H9 (cell line): Measurements from ENCODE around the gene NOS3. TPM values are rescaled to one million over a fixed set of nuclear protein-coding genes. Genes with fewer than 3 reads are reported as not detected.

Source experiments
- DNase-seq: peaks from one replicate; pipeline ENCODE4 v3.0.0-alpha.2; 2017
- H2AFZ ChIP-seq: one replicate; pipeline ENCODE4 v1.6.1; 2013; ENCODE audit warnings: mild to moderate bottlenecking, low read length, control low read depth, moderate library complexity
- H2AK5ac ChIP-seq: 2 replicates; pipeline ENCODE4 v1.6.1; 2013; ENCODE audit warnings: low read length, control low read depth, mixed read lengths; ENCODE audit not compliant: insufficient read length
- H2BK120ac ChIP-seq: one replicate; pipeline ENCODE4 v1.6.1; 2013; ENCODE audit warnings: low read depth, mild to moderate bottlenecking, low read length, control low read depth, inconsistent platforms; ENCODE audit not compliant: poor library complexity, severe bottlenecking
- H2BK12ac ChIP-seq: 2 replicates; pipeline ENCODE4 v1.6.1; 2013; ENCODE audit warnings: low read length, control low read depth, mixed read lengths, low read depth; ENCODE audit not compliant: insufficient read length
- H2BK15ac ChIP-seq: 2 replicates; pipeline ENCODE4 v1.6.1; 2013; ENCODE audit warnings: low read depth, low read length, control low read depth
- H2BK20ac ChIP-seq: one replicate; pipeline ENCODE4 v1.6.1; 2013; ENCODE audit warnings: low read depth, mild to moderate bottlenecking, low read length, control low read depth, inconsistent platforms; ENCODE audit not compliant: poor library complexity, severe bottlenecking
- H2BK5ac ChIP-seq: 2 replicates; pipeline ENCODE4 v1.6.1; 2013; ENCODE audit warnings: low read length, control low read depth, mixed read lengths; ENCODE audit not compliant: insufficient read length
- H3K14ac ChIP-seq: 2 replicates; pipeline ENCODE4 v1.6.1; 2013; ENCODE audit warnings: low read length, control low read depth; ENCODE audit not compliant: insufficient read depth
- H3K18ac ChIP-seq: 2 replicates; pipeline ENCODE4 v1.6.1; 2013; ENCODE audit warnings: low read depth, mild to moderate bottlenecking, mixed read lengths, low read length, control low read depth; ENCODE audit not compliant: insufficient read length
- H3K23ac ChIP-seq: 2 replicates; pipeline ENCODE4 v1.6.1; 2013; ENCODE audit warnings: low read length, control low read depth, mixed read lengths, low read depth; ENCODE audit not compliant: insufficient read length
- H3K23me2 ChIP-seq: 2 replicates; pipeline ENCODE4 v1.6.1; 2013; ENCODE audit warnings: low read depth, mild to moderate bottlenecking, mixed read lengths, low read length, control low read depth; ENCODE audit not compliant: insufficient read length, poor library complexity, severe bottlenecking
- H3K27ac ChIP-seq: 2 replicates; pipeline ENCODE4 v1.5.1; 2013; ENCODE audit warnings: low read length, control low read depth, mixed read lengths, low read depth; ENCODE audit not compliant: insufficient read length
- H3K27me3 ChIP-seq: 2 replicates; pipeline ENCODE4 v1.6.1; 2013; ENCODE audit warnings: low read length, control low read depth, inconsistent platforms; ENCODE audit not compliant: insufficient read depth
- H3K4ac ChIP-seq: 2 replicates; pipeline ENCODE4 v1.6.1; 2013; ENCODE audit warnings: low read depth, mild to moderate bottlenecking, control low read depth, inconsistent platforms, low read length, moderate library complexity
- H3K4me1 ChIP-seq: 2 replicates; pipeline ENCODE4 v1.6.1; 2013; ENCODE audit warnings: low read length, control low read depth, inconsistent platforms; ENCODE audit not compliant: insufficient read depth
- H3K4me2 ChIP-seq: 2 replicates; pipeline ENCODE4 v1.6.1; 2013; ENCODE audit warnings: low read length, control low read depth, mixed read lengths; ENCODE audit not compliant: insufficient read length, insufficient read depth
- H3K56ac ChIP-seq: 2 replicates; pipeline ENCODE4 v1.6.1; 2013; ENCODE audit warnings: low read depth, mild to moderate bottlenecking, mixed read lengths, low read length, control low read depth; ENCODE audit not compliant: insufficient read length
- H3K79me1 ChIP-seq: 2 replicates; pipeline ENCODE4 v1.6.1; 2013; ENCODE audit warnings: low read depth, mild to moderate bottlenecking, moderate library complexity, low read length, control low read depth, inconsistent platforms; ENCODE audit not compliant: insufficient read depth, poor library complexity, severe bottlenecking
- H3K79me2 ChIP-seq: 2 replicates; pipeline ENCODE4 v1.6.1; 2013; ENCODE audit warnings: low read length, control low read depth, inconsistent platforms; ENCODE audit not compliant: insufficient read depth
- H3K9ac ChIP-seq: 2 replicates; pipeline ENCODE4 v1.6.1; 2013; ENCODE audit warnings: low read length, control low read depth, mixed read lengths; ENCODE audit not compliant: insufficient read length; ENCODE audit errors: extremely low read depth
- H3K9me3 ChIP-seq: one replicate; pipeline ENCODE4 v1.6.1; 2013; ENCODE audit warnings: low read depth, low read length, inconsistent platforms; ENCODE audit not compliant: control insufficient read depth
- H3T11ph ChIP-seq: one replicate; pipeline ENCODE4 v1.6.1; 2013; ENCODE audit warnings: mild to moderate bottlenecking, low read length, control low read depth, inconsistent platforms
- H4K20me1 ChIP-seq: one replicate; pipeline ENCODE4 v1.6.1; 2013; ENCODE audit not compliant: control insufficient read depth, insufficient read length, insufficient read depth
- H4K5ac ChIP-seq: 2 replicates; pipeline ENCODE4 v1.6.1; 2013; ENCODE audit warnings: low read depth, mild to moderate bottlenecking, mixed read lengths, low read length, control low read depth; ENCODE audit not compliant: insufficient read length
- H4K8ac ChIP-seq: replicated peaks from 2 replicates; pipeline ENCODE4 v1.6.1; 2013; ENCODE audit warnings: low read length, control low read depth, mixed read lengths, low read depth; ENCODE audit not compliant: insufficient read length
- H4K91ac ChIP-seq: 2 replicates; pipeline ENCODE4 v1.6.1; 2013; ENCODE audit warnings: low read depth, mild to moderate bottlenecking, moderate library complexity, mixed read lengths, low read length, control low read depth; ENCODE audit not compliant: insufficient read length
- H3K27ac Mint-ChIP-seq, 3 experiments: 2 replicates in 2 of 3; 3 replicates in 1 of 3; pipeline ENCODE4 v1.8.0; 2020 to 2021; ENCODE audit warnings: mixed read lengths in 3 of 3, mild to moderate bottlenecking in 1 of 3, moderate library complexity in 1 of 3
- H3K27me3 Mint-ChIP-seq: 2 replicates; pipeline ENCODE4 v1.8.0; 2021; ENCODE audit warnings: low read depth, mild to moderate bottlenecking, moderate library complexity, mixed read lengths
- H3K36me3 Mint-ChIP-seq, 3 experiments: 2 replicates in 2 of 3; 3 replicates in 1 of 3; pipeline ENCODE4 v1.8.0; 2020 to 2021; ENCODE audit warnings: low read depth in 3 of 3, mixed read lengths in 3 of 3; ENCODE audit not compliant: insufficient read depth in 1 of 3
- H3K4me1 Mint-ChIP-seq, 2 experiments: 2 replicates each; pipeline ENCODE4 v1.8.0; 2020; ENCODE audit warnings: mixed read lengths in 2 of 2
- H3K4me3 Mint-ChIP-seq, 2 experiments: 2 replicates in 1 of 2; 3 replicates in 1 of 2; pipeline ENCODE4 v1.8.0; 2020 to 2021; ENCODE audit warnings: mild to moderate bottlenecking in 2 of 2, mixed read lengths in 2 of 2, moderate library complexity in 1 of 2
- H3K9me3 Mint-ChIP-seq, 2 experiments: 2 replicates in 1 of 2; 3 replicates in 1 of 2; pipeline ENCODE4 v1.8.0; 2020; ENCODE audit warnings: mild to moderate bottlenecking in 2 of 2, mixed read lengths in 2 of 2, moderate library complexity in 1 of 2
- WGBS: extraction: QIAGEN DNeasy Blood & Tissue Kit; methylation state at CpG from one replicate; pipeline ENCODE4 v1.1.7; 2013; ENCODE audit warnings: missing lambda C conversion rate, low lambda C conversion rate, mixed read lengths; ENCODE audit not compliant: insufficient read length; ENCODE audit errors: extremely low coverage; 5-methylcytosine and 5-hydroxymethylcytosine counted together
- total RNA-seq: library from RNA; stranded (reverse); gene quantifications from 2 replicates; pipeline ENCODE4 v1.2.1, GENCODE V29; 2021
- TF ChIP-seq, protein P1 (sequence below): fragments of 200-600 bp; sonication (generic); conservative IDR thresholded peaks from 3 replicates; pipeline ENCODE4 v1.8.0; 2021; ENCODE audit warnings: antibody characterized with exemption, mild to moderate bottlenecking

Gene NOS3
- total RNA-seq, 1 experiment from 2014 or later, result 4.5 TPM

DNA sequence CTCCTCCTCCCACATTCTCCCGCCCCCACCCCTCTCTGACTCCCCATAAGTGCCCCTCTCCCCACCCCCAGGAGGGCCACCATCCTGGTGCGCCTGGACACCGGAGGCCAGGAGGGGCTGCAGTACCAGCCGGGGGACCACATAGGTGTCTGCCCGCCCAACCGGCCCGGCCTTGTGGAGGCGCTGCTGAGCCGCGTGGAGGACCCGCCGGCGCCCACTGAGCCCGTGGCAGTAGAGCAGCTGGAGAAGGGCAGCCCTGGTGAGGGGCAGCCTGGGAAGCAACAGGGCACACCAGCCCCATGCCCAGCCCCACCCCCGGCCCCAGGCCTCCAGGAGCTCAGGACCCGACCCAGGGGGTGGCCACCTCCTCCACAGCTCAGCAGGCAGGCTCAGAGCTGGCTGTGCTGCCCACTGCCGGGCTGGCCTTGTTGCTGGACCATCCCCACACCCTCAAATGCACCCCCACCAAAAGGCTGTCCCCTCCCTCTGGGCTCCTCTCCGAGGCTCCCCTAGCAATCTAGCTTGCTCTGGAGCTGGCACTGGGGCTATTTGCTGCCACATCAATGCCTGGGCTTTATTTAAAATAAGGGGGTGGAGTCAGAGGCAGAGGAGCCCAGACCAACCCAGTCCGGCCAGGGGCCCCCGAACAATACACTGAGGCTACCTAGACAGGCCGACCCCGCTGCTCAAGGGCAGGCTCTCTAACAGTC lies 18.7 kb downstream of the NOS3 start:
- peak; percentile 65 for DNase-seq
- Mint-ChIP-seq H3K4me3 (no peak overlapping the region), H3K27me3 (peaks cover 28% of the 10 kb centered on the region), H3K9me3 (no peaks in the 10 kb centered on the region), H3K27ac (no peak overlapping the region), H3K36me3 (peaks cover 0 to 2% (median 1%) of the 10 kb centered on the region in 3 experiments; a peak in 2 of 7 replicates), H3K4me1 (peaks cover 21 to 49% of the 10 kb centered on the region in 2 experiments)
- H2AFZ ChIP-seq, result no peak overlapping the region
- H3K4ac ChIP-seq, result no peak overlapping the region
- H3K23ac ChIP-seq, result no peak overlapping the region
- TF ChIP-seq, protein P1, sequence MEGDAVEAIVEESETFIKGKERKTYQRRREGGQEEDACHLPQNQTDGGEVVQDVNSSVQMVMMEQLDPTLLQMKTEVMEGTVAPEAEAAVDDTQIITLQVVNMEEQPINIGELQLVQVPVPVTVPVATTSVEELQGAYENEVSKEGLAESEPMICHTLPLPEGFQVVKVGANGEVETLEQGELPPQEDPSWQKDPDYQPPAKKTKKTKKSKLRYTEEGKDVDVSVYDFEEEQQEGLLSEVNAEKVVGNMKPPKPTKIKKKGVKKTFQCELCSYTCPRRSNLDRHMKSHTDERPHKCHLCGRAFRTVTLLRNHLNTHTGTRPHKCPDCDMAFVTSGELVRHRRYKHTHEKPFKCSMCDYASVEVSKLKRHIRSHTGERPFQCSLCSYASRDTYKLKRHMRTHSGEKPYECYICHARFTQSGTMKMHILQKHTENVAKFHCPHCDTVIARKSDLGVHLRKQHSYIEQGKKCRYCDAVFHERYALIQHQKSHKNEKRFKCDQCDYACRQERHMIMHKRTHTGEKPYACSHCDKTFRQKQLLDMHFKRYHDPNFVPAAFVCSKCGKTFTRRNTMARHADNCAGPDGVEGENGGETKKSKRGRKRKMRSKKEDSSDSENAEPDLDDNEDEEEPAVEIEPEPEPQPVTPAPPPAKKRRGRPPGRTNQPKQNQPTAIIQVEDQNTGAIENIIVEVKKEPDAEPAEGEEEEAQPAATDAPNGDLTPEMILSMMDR, result peak; percentile 24; the same call in 2 of the 3 replicates
- H2BK12ac ChIP-seq, result no peak overlapping the region
- H3K27me3 ChIP-seq, result no peaks in the 10 kb centered on the region
- H3K79me2 ChIP-seq, result no peaks in the 10 kb centered on the region
- no peak overlapping the region for H3K9ac ChIP-seq
- H2BK20ac ChIP-seq, result no peak overlapping the region
- peaks cover 8% of the 10 kb centered on the region for H3K23me2 ChIP-seq
- no peak overlapping the region for H4K8ac ChIP-seq
- H3K14ac ChIP-seq, result no peak overlapping the region; the same call in 1 of the 2 replicates
- no CpG with 5 or more reads among the region's 22 CpGs for WGBS
- H2AK5ac ChIP-seq, result no peak overlapping the region
- no peak overlapping the region for H3K56ac ChIP-seq
- no peak overlapping the region for H4K5ac ChIP-seq
- H4K91ac ChIP-seq, result no peak overlapping the region
- H3K27ac ChIP-seq, result no peak overlapping the region
- no peak overlapping the region for H2BK120ac ChIP-seq
- H3K18ac ChIP-seq, result peak overlapping the region; percentile 50
- peaks cover 4% of the 10 kb centered on the region; the same call in 1 of the 2 replicates for H3K4me1 ChIP-seq
- H2BK5ac ChIP-seq, result no peak overlapping the region
- no peak overlapping the region for H3K4me2 ChIP-seq
- no peaks in the 10 kb centered on the region for H3K79me1 ChIP-seq
- H4K20me1 ChIP-seq, result no peaks in the 10 kb centered on the region
- H2BK15ac ChIP-seq, result no peak overlapping the region
- H3K9me3 ChIP-seq, result no peaks in the 10 kb centered on the region
- H3T11ph ChIP-seq, result no peak overlapping the region
